Adrenal gland (tissue), 12 donors: Measurements from ENCODE around the gene ZNF236. TPM values are rescaled to one million over a fixed set of nuclear protein-coding genes. Genes with fewer than 3 reads are reported as not detected.
A peak's percentile ranks its signal among the peaks of the same experiment; 100 is the strongest.

Experiments
- DNase-seq, 7 donors: peaks; one replicate each; pipeline ENCODE4 v3.0.0-alpha.2; 2019 to 2020
- H3K27ac ChIP-seq, 5 donors: fragments of 200-600 bp; sonication (generic) in 4 of 5; 1 replicate in 3 of 5; 2 replicates in 2 of 5; pipeline versions ENCODE4 v1.5.1 to v1.8.0; 2016 to 2020; ENCODE audit warnings: mild to moderate bottlenecking in 1 of 5
- H3K27me3 ChIP-seq: fragments of 200-600 bp; 2 replicates; pipeline ENCODE4 v1.8.0; 2021
- H3K36me3 ChIP-seq, 2 donors: fragments of 200-600 bp; replicated peaks in 1 of 2; 1 replicate in 1 of 2; 2 replicates in 1 of 2; pipeline versions ENCODE4 v1.5.1 to v1.8.0; 2018 to 2022
- H3K4me1 ChIP-seq, 2 donors: fragments of 200-600 bp; replicated peaks in 1 of 2; 1 replicate in 1 of 2; 2 replicates in 1 of 2; pipeline versions ENCODE4 v1.5.1 to v1.8.0; 2018 to 2021
- H3K4me3 ChIP-seq, 4 donors: fragments of 200-600 bp; sonication (generic) in 3 of 4; one replicate each; pipeline ENCODE4 v1.5.1; 2016 to 2018
- H3K9me3 ChIP-seq, 3 donors: fragments of 200-600 bp; sonication (generic) in 1 of 3; replicated peaks in 1 of 3; 1 replicate in 2 of 3; 2 replicates in 1 of 3; pipeline versions ENCODE4 v1.5.1 to v1.8.0; 2016 to 2021
- CTCF ChIP-seq, 6 experiments: fragments of 450-650 bp in 4 of 6; fragments of 200-600 bp in 2 of 6; sonication (generic) in 1 of 6; IDR thresholded peaks; 1 replicate in 5 of 6; 2 replicates in 1 of 6; pipeline versions ENCODE4 v1.5.1 to v1.8.0; 2016 to 2021; ENCODE audit warnings: antibody characterized with exemption in 6 of 6, mild to moderate bottlenecking in 2 of 6, moderate library complexity in 1 of 6
- POLR2A ChIP-seq, 2 donors: fragments of 450-650 bp; IDR thresholded peaks; one replicate each; pipeline ENCODE4 v1.6.1; 2017; ENCODE audit warnings: antibody characterized with exemption in 2 of 2, mild to moderate bottlenecking in 2 of 2, moderate library complexity in 1 of 2
- WGBS, 4 donors: extraction: QIAGEN DNeasy Blood & Tissue Kit in 2 of 4; methylation state at CpG; one replicate each; pipeline versions ENCODE4 v1.1.5 to v1.1.7; 2013 to 2017; 5-methylcytosine and 5-hydroxymethylcytosine counted together
- intact Hi-C, 2 donors: fragments of 100-400 bp; cut with DNase I; formaldehyde crosslinking; loops; one replicate each; pipeline versions ENCODE4 v1.14.1 to v1.15.0; 2022 to 2023
- polyA plus RNA-seq, 3 donors: library from polyadenylated mRNA; stranded (reverse); fragments of 200-250 nt in 2 of 3; fragments of 350-450 nt in 1 of 3; fragmentation: Illumina TruSeq in 1 of 3; extraction: RNeasy Lipid Tissue Mini Kit (QIAGEN cat#74804) in 1 of 3; gene quantifications; one replicate each; pipeline ENCODE4 v1.2.3, GENCODE V29; 2013 to 2014
- total RNA-seq, 9 donors: library from RNA; depleted of rRNA in 4 of 9; stranded (reverse); fragments of >200 nt in 4 of 9; fragments of 120-200 nt in 1 of 9; fragmentation: NEBNext Ultra II Directional in 1 of 9; extraction: Animal tissue kit (Norgen Biotek cat#: 25700) in 1 of 9; gene quantifications; one replicate each; pipeline versions ENCODE4 v1.1.0 to v1.2.4, GENCODE V29; 2013 to 2023
- donor health status: healthy with polysubstance abuse.
- donor health status: Bipolar disorder and iron deficiency.
- donor health status: DM: yes; HTN: yes; CAD: no.
- donor health status: DM: no; HTN: no; CAD: no.
- donor health status: DM: no; HTN: no; CAD: no.
- donor health status: DM: yes; HTN: yes; CAD: no.

The ZNF236 gene
- total and polyA plus RNA-seq, 12 donors, result 2.7 to 35.2 (median 8.1) TPM

DNA sequence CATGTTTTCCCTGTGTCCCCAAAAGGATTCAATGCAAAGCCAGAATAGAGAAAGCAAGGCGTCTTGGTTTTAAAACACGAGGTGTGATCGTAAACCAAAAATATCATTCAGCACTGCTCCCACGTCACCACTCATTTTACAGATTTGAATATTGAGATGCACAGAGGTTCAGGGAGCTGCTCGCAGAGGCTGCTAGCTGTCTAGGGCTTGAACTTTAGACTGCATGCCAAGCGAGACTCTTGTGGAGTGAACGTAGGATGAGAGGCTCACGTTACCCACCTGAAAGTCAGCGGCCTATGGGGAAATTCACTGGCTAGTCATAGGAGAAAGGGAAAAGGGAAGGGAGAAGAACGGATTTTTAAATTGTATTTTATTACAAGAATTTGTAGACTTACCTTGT lies 180.1 kb downstream of the ZNF236 start:
- H3K4me3 ChIP-seq, result no peak overlapping the region
- no peaks in the 10 kb centered on the region for H3K36me3 ChIP-seq
- no peak overlapping the region for H3K27ac ChIP-seq
- 83 to 88% (median 86%) methylated on average over 10 of the region's 10 CpGs for WGBS, 4 donors
- no peak for DNase-seq
- H3K4me1 ChIP-seq, result peaks cover 0 to 5% of the 10 kb centered on the region in 2 donors
- no peaks in the 10 kb centered on the region for H3K27me3 ChIP-seq
- H3K9me3 ChIP-seq, result no peaks in the 10 kb centered on the region
- intact Hi-C loops, result loop anchor here in 1 of 2 donors (10.0 kb wide), 1 partner anchor 202 kb away; no protein-coding TSS in a partner anchor
- no peak for TF ChIP-seq POLR2A (IDR thresholded peaks at IDR 0.05)
- TF ChIP-seq CTCF (IDR thresholded peaks at IDR 0.05), result no peak

- H3K27me3 ChIP-seq, result no peaks in the 10 kb centered on the region
- WGBS, 4 donors, result 79 to 96% (median 84%) methylated on average over 7 of the region's 7 CpGs
- TF ChIP-seq POLR2A (IDR thresholded peaks at IDR 0.05), result no peak
- TF ChIP-seq CTCF (IDR thresholded peaks at IDR 0.05), result no peak
- H3K9me3 ChIP-seq, result no peaks in the 10 kb centered on the region
- no peaks in the 10 kb centered on the region for H3K36me3 ChIP-seq
- no peak for DNase-seq
- intact Hi-C loops, result loop anchor here in 1 of 2 donors (10.0 kb wide), 1 partner anchor 201 kb away; no protein-coding TSS in a partner anchor
- no peak overlapping the region for H3K27ac ChIP-seq
- peaks cover 0 to 5% of the 10 kb centered on the region in 2 donors for H3K4me1 ChIP-seq
- H3K4me3 ChIP-seq, result no peak overlapping the region
Observed at GRCh38 chr18:77003316-77003715, 181.0 kb downstream of the ZNF236 start.

GRCh38 chr18:77004555-77005380 lies 182.4 kb downstream of the ZNF236 start:
- Histone ChIP-seq H3K27ac (peak overlapping the region in 3 of 5 donors; percentile 8 to 68 (median 67)), H3K36me3 (no peaks in the 10 kb centered on the region), H3K4me1 (peaks cover 0 to 5% of the 10 kb centered on the region in 2 donors), H3K4me3 (no peak overlapping the region), H3K9me3 (no peaks in the 10 kb centered on the region), H3K27me3 (no peaks in the 10 kb centered on the region)
- DNase-seq, result peak in 2 of 7 donors; percentile 25 to 58
- TF ChIP-seq POLR2A (IDR thresholded peaks at IDR 0.05) (no peak), CTCF (IDR thresholded peaks at IDR 0.05) (no peak)
- WGBS, 4 donors, result 60 to 73% (median 62%) methylated on average over 19 to 26 of the region's 26 CpGs
- intact Hi-C loops, result loop anchor here in 1 of 2 donors (10.0 kb wide), 1 partner anchor 200 kb away; no protein-coding TSS in a partner anchor

DNA sequence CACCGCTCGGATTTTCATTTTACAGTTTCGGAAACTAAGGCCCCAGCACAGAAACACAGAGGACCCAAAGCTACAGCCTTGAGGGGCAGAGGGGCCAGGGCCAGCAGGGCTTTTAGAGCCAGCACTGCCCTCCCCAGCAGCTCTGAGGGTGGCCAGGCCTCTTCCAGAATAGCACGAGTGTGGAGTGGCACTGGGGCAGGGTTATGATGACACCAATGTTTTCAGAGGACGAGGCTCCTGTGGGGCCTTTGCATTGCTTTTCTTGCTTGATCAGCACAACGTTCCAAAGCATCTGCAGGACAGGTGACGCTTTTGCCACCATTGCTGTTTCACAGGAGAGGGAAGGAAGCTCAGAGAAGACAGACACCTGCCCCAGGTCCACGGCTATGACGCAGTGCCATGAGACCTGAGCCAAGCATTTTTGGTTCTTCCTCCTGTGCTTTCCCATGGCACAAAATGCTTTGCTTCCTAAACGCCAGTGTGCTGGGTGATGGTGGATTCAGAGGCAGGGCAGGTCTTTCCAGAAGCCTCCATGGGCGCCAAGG lies 183.4 kb downstream of the ZNF236 start:
- TF ChIP-seq CTCF (IDR thresholded peaks at IDR 0.05), result no peak
- TF ChIP-seq POLR2A (IDR thresholded peaks at IDR 0.05), result no peak
- Histone ChIP-seq H3K27ac (peak overlapping the region in 2 of 5 donors; percentile 67 to 68), H3K4me1 (peaks cover 0 to 5% of the 10 kb centered on the region in 2 donors), H3K27me3 (no peaks in the 10 kb centered on the region), H3K4me3 (no peak overlapping the region), H3K36me3 (no peaks in the 10 kb centered on the region), H3K9me3 (no peaks in the 10 kb centered on the region)
- WGBS, 4 donors, result 67 to 75% (median 69%) methylated on average over 8 to 11 of the region's 11 CpGs
- intact Hi-C loops, result loop anchor here in 1 of 2 donors (10.0 kb wide), 1 partner anchor 199 kb away; no protein-coding TSS in a partner anchor
- peak in 1 of 7 donors; percentile 40 for DNase-seq
